Measurements from ENCODE around the gene COLEC11. TPM values are rescaled to one million over a fixed set of nuclear protein-coding genes. Genes with fewer than 3 reads are reported as not detected.
A peak's percentile ranks its signal among the peaks of the same experiment; 100 is the strongest.

Gene COLEC11
- total and polyA plus RNA-seq, 2 donors from 2014 or later, result 7.6 to 34.6 TPM

DNA sequence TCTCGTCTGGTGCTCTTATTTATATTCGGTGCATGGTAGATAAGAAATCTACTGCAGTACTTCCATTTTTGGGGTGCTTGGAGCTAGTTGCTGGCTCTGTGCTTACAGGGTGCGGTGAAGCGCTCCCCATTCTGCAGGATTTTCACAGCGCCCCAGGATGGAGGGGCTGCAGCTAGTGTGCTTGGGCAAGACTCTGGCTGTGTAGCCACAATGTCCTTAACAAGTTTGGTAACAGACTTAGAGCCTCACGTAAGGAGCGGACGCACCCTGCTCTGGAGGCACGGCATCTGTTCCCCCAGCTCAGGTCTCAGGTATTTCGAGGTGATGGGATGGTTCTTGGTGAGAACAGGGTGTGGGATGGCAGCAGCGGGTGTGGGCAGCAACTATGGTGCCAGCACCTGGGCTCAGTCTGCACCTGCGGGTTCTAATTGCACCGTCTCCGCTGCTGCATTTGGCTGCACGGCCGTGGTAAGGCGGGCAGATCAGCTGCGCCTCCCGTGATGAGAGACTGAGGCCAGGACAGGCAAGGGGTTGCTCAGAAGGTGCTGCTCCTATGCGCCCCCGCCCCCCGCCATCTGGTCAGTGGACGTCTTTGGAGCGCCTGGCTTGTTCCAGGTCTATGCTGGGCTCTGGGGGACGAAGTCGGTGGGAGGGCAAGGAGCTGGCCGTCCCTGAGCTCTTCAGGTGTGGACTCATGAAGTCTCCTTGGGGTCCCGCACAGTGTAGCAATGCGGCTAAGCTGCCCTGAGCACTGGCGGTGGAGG, 43.0 kb downstream of the COLEC11 start:
- intact Hi-C loops (cut with DNase I), result no loop called here
- H3K27ac ChIP-seq (ENCODE audit: low read depth in 2 of 2, low read length in 2 of 2), result no peak overlapping the region
- H3K4me1 ChIP-seq (ENCODE audit: control insufficient read depth in 2 of 3, insufficient read depth in 2 of 3, low read depth in 1 of 3, low read length in 3 of 3), result no peaks in the 10 kb centered on the region
- no peak overlapping the region for H3K9ac ChIP-seq (ENCODE audit: low read length in 3 of 3)
- FAIRE-seq, result no peak
- H3K9me3 ChIP-seq (ENCODE audit: control insufficient read depth in 2 of 3, insufficient read depth in 1 of 3, low read length in 3 of 3), result no peaks in the 10 kb centered on the region
- no peaks in the 10 kb centered on the region for H3K27me3 ChIP-seq (ENCODE audit: control insufficient read depth, insufficient read depth, low read length)
- H3K4me3 ChIP-seq (ENCODE audit: low read length in 3 of 3), result no peak overlapping the region
- TF ChIP-seq, protein P1, sequence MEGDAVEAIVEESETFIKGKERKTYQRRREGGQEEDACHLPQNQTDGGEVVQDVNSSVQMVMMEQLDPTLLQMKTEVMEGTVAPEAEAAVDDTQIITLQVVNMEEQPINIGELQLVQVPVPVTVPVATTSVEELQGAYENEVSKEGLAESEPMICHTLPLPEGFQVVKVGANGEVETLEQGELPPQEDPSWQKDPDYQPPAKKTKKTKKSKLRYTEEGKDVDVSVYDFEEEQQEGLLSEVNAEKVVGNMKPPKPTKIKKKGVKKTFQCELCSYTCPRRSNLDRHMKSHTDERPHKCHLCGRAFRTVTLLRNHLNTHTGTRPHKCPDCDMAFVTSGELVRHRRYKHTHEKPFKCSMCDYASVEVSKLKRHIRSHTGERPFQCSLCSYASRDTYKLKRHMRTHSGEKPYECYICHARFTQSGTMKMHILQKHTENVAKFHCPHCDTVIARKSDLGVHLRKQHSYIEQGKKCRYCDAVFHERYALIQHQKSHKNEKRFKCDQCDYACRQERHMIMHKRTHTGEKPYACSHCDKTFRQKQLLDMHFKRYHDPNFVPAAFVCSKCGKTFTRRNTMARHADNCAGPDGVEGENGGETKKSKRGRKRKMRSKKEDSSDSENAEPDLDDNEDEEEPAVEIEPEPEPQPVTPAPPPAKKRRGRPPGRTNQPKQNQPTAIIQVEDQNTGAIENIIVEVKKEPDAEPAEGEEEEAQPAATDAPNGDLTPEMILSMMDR (IDR thresholded peaks at IDR 0.05; ENCODE audit: borderline replicate concordance, extremely low read depth, insufficient read depth), result no peak
- no peaks in the 10 kb centered on the region for H3K36me3 ChIP-seq (ENCODE audit: control insufficient read depth in 2 of 3, insufficient read depth in 3 of 3, low read length in 3 of 3)
- peak in 2 of 5 donors; percentile 13 to 75 for DNase-seq

DNA sequence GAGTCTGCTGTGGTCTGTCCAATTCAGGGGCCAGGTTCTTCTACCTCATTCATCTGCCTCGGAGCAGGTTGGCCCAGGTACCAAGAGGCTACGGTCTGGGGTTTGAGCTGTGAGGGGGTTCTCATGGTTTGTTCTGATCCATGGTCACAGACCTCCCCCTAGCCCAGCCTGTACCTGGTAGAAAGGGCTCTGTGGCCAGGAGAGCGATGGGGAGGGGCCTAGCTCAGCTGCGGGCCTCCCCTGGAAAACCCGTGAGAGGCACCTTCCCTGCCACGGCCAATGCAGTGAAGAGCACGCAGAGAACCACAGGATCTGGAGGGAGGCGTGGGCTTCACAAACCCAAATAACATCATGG, 43.5 kb downstream of the COLEC11 start:
- no peaks in the 10 kb centered on the region for H3K4me1 ChIP-seq (ENCODE audit: control insufficient read depth in 2 of 3, insufficient read depth in 2 of 3, low read depth in 1 of 3, low read length in 3 of 3)
- no peak overlapping the region for H3K9ac ChIP-seq (ENCODE audit: low read length in 3 of 3)
- DNase-seq (peak in 2 of 5 donors; percentile 12 to 54), FAIRE-seq (no peak)
- intact Hi-C loops (cut with DNase I), result no loop called here
- no peaks in the 10 kb centered on the region for H3K36me3 ChIP-seq (ENCODE audit: control insufficient read depth in 2 of 3, insufficient read depth in 3 of 3, low read length in 3 of 3)
- TF ChIP-seq, protein P1 (IDR thresholded peaks at IDR 0.05; ENCODE audit: borderline replicate concordance, extremely low read depth, insufficient read depth), result no peak
- no peak overlapping the region for H3K27ac ChIP-seq (ENCODE audit: low read depth in 2 of 2, low read length in 2 of 2)
- H3K4me3 ChIP-seq (ENCODE audit: low read length in 3 of 3), result no peak overlapping the region
- no peaks in the 10 kb centered on the region for H3K27me3 ChIP-seq (ENCODE audit: control insufficient read depth, insufficient read depth, low read length)
- H3K9me3 ChIP-seq (ENCODE audit: control insufficient read depth in 2 of 3, insufficient read depth in 1 of 3, low read length in 3 of 3), result no peaks in the 10 kb centered on the region

DNA sequence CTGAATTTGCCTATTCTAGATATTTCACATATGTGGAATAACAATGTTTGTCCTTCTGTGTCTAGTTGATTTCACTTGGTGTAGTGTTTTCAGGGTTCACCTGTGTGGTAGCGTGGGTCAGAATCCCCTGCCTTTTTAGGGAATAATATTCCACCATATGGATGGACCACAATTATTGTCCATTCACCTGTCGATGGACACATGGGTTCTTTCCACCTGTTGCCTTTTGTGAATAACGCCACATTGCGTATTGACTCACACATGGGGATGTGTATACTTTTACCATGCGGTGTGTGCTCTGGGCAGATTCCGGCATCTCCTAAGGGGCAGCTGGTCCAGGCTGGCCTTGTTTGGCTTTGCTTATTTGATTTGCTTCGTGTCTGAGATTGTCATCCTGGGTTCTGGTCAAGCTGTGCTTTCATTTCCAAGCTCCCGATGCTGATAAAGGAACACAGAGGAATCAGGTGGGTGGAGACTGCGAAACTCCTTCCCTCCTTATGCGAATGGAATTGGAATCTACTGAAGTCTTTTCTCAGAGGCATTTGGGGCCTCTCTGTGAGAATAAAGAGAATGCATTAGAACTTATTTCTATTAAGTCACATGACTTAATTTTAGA, 44.2 kb downstream of the COLEC11 start:
- no peak overlapping the region for H3K4me3 ChIP-seq (ENCODE audit: low read length in 3 of 3)
- H3K36me3 ChIP-seq (ENCODE audit: control insufficient read depth in 2 of 3, insufficient read depth in 3 of 3, low read length in 3 of 3), result no peaks in the 10 kb centered on the region
- intact Hi-C loops (cut with DNase I), result no loop called here
- no peaks in the 10 kb centered on the region for H3K4me1 ChIP-seq (ENCODE audit: control insufficient read depth in 2 of 3, insufficient read depth in 2 of 3, low read depth in 1 of 3, low read length in 3 of 3)
- H3K27me3 ChIP-seq (ENCODE audit: control insufficient read depth, insufficient read depth, low read length), result no peaks in the 10 kb centered on the region
- DNase-seq (no peak), FAIRE-seq (no peak)
- H3K9ac ChIP-seq (ENCODE audit: low read length in 3 of 3), result no peak overlapping the region
- TF ChIP-seq, protein P1 (IDR thresholded peaks at IDR 0.05; ENCODE audit: borderline replicate concordance, extremely low read depth, insufficient read depth), result no peak
- H3K9me3 ChIP-seq (ENCODE audit: control insufficient read depth in 2 of 3, insufficient read depth in 1 of 3, low read length in 3 of 3), result no peaks in the 10 kb centered on the region
- H3K27ac ChIP-seq (ENCODE audit: low read depth in 2 of 2, low read length in 2 of 2), result no peak overlapping the region

All from kidney (tissue), 14 donors.